Progenitor cell of endocrine pancreas (in vitro differentiated cells): ENCODE results near the gene OR1I1. TPM values are rescaled to one million over a fixed set of nuclear protein-coding genes. Genes with fewer than 3 reads are reported as not detected.

ENCODE experiments used
- DNase-seq: peaks from one replicate; pipeline ENCODE4 v3.0.0; 2021; ENCODE audit warnings: low spot score; ENCODE audit not compliant: unreplicated experiment
- H3K27ac Mint-ChIP-seq: 2 replicates; pipeline ENCODE4 v1.8.0; 2021; ENCODE audit warnings: mild to moderate bottlenecking, moderate library complexity, mixed read lengths
- H3K27me3 Mint-ChIP-seq: 2 replicates; pipeline ENCODE4 v1.8.0; 2021; ENCODE audit warnings: mixed read lengths
- H3K36me3 Mint-ChIP-seq: 2 replicates; pipeline ENCODE4 v1.8.0; 2022; ENCODE audit warnings: mixed read lengths; ENCODE audit not compliant: insufficient read depth
- H3K4me1 Mint-ChIP-seq: 2 replicates; pipeline ENCODE4 v1.8.0; 2021; ENCODE audit warnings: low read depth, mixed read lengths
- H3K4me3 Mint-ChIP-seq: 2 replicates; pipeline ENCODE4 v1.8.0; 2021; ENCODE audit warnings: low read depth, mild to moderate bottlenecking, moderate library complexity, mixed read lengths
- H3K9me3 Mint-ChIP-seq: 2 replicates; pipeline ENCODE4 v1.8.0; 2021; ENCODE audit warnings: low read depth, mixed read lengths
- CTCF ChIP-seq: fragments of 200-600 bp; sonication (generic); IDR thresholded peaks from one replicate; pipeline ENCODE4 v1.5.0; 2021; ENCODE audit warnings: antibody characterized with exemption, mild to moderate bottlenecking; ENCODE audit not compliant: unreplicated experiment
- total RNA-seq: library from RNA; stranded (reverse); gene quantifications from 2 replicates; pipeline ENCODE4 v1.2.1, GENCODE V29; 2021

The OR1I1 gene
- total RNA-seq, 1 donor from 2014 or later, result not detected

- DNase-seq, result no peak
- no peaks in the 10 kb centered on the region for H3K4me1 Mint-ChIP-seq
- no peak overlapping the region for H3K27ac Mint-ChIP-seq
- H3K27me3 Mint-ChIP-seq, result peaks cover 11% of the 10 kb centered on the region
- TF ChIP-seq CTCF, result no peak
- H3K36me3 Mint-ChIP-seq, result no peaks in the 10 kb centered on the region
- peaks cover 8% of the 10 kb centered on the region for H3K9me3 Mint-ChIP-seq
- no peak overlapping the region for H3K4me3 Mint-ChIP-seq
These were observed 17.1 kb downstream of the OR1I1 start for GRCh38 chr19:15099017-15099582.

GRCh38 chr19:15101479-15102082 is 19.6 kb downstream of the OR1I1 start:
- Mint-ChIP-seq H3K4me3 (no peak overlapping the region), H3K4me1 (peaks cover under 1% of the 10 kb centered on the region), H3K27me3 (peaks cover 23% of the 10 kb centered on the region), H3K36me3 (no peaks in the 10 kb centered on the region), H3K27ac (no peak overlapping the region), H3K9me3 (peaks cover 13% of the 10 kb centered on the region)
- DNase-seq, result no peak
- TF ChIP-seq CTCF, result peak; percentile 56

DNA sequence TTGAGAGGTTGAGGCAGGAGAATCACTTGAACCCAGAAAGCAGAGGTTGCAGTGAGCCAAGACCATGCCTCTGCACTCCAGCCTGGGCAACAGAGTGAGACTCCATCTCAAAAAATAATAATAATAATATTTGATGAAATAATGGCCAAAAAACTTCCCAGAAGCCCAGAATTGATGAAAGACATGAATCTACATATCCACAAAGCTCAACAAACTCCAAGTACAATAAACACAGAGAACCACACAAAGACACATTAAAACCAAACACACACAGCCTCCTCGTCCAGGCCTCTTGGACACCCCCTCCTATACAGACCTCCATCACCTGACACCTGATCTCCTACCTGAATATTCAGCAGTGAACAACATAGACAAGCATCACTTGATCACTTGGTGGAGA is 22.0 kb downstream of the OR1I1 start:
- TF ChIP-seq CTCF, result no peak
- H3K27me3 Mint-ChIP-seq, result peaks cover 21% of the 10 kb centered on the region

GRCh38 chr19:15104411-15104810 is 22.4 kb downstream of the OR1I1 start:
- TF ChIP-seq CTCF, result no peak
- Mint-ChIP-seq H3K27me3 (peaks cover 18% of the 10 kb centered on the region), H3K27ac (no peak overlapping the region), H3K9me3 (peaks cover 13% of the 10 kb centered on the region), H3K4me1 (peaks cover 6% of the 10 kb centered on the region), H3K4me3 (no peak overlapping the region), H3K36me3 (no peaks in the 10 kb centered on the region)
- DNase-seq, result no peak

More for the DNA sequence above, 22.0 kb downstream of the OR1I1 start:
- Mint-ChIP-seq H3K9me3 (peaks cover 13% of the 10 kb centered on the region), H3K4me1 (peaks cover 6% of the 10 kb centered on the region), H3K36me3 (no peaks in the 10 kb centered on the region), H3K4me3 (no peak overlapping the region), H3K27ac (no peak overlapping the region)
- DNase-seq, result no peak

DNA sequence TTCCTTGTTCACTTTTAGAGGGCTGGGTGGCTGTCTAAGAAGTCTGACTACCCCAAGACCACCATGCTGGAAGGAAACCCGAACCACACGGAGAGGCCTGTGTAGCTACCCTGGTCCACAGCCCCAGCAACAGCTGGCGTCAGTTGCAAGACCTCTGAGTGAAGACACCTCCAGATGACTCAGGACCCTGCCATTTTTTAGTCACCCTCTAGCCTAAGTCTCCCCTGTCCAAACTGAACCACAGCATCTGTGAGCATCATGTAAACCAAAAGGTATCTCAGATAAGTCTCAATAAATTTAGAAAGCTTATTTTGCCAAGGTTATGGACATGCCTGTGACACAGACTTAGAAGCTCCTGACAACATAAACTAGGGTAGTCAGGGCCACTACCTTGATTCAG is 23.0 kb downstream of the OR1I1 start:
- DNase-seq, result no peak
- Mint-ChIP-seq H3K9me3 (peaks cover 13% of the 10 kb centered on the region), H3K27me3 (peaks cover 17% of the 10 kb centered on the region), H3K4me1 (peaks cover 6% of the 10 kb centered on the region), H3K27ac (no peak overlapping the region), H3K36me3 (no peaks in the 10 kb centered on the region), H3K4me3 (peak overlapping the region; percentile 26)
- TF ChIP-seq CTCF, result no peak
